Smooth muscle cell (in vitro differentiated cells): ENCODE results near the gene SYNE2. TPM values are rescaled to one million over a fixed set of nuclear protein-coding genes. Genes with fewer than 3 reads are reported as not detected.

Experiments used
- DNase-seq: peaks from one replicate; lab custom pipeline; 2025; ENCODE audit not compliant: unreplicated experiment; lab: John Stamatoyannopoulos, UW
- H2AFZ ChIP-seq: fragments of 200-600 bp; sonication (generic); 2 replicates; pipeline ENCODE4 v1.6.0; 2016; ENCODE audit warnings: antibody characterized with exemption, low read depth, mild to moderate bottlenecking
- H3F3A ChIP-seq: fragments of 200-600 bp; sonication (generic); 2 replicates; pipeline ENCODE4 v1.6.0; 2017; ENCODE audit warnings: antibody characterized with exemption, low read depth
- H3K27ac ChIP-seq: fragments of 200-600 bp; sonication (generic); 2 replicates; pipeline ENCODE4 v1.5.1; 2016; ENCODE audit warnings: low read depth, mild to moderate bottlenecking
- H3K27me3 ChIP-seq: fragments of 200-600 bp; sonication (generic); 2 replicates; pipeline ENCODE4 v1.6.1; 2016; ENCODE audit warnings: low read depth, mild to moderate bottlenecking
- H3K36me3 ChIP-seq: fragments of 200-600 bp; sonication (generic); 2 replicates; pipeline ENCODE4 v1.5.1; 2016; ENCODE audit warnings: low read depth
- H3K4me1 ChIP-seq: fragments of 200-600 bp; sonication (generic); 2 replicates; pipeline ENCODE4 v1.5.1; 2016; ENCODE audit warnings: low read depth
- H3K4me2 ChIP-seq: fragments of 200-600 bp; sonication (generic); 2 replicates; pipeline ENCODE4 v1.6.0; 2016; ENCODE audit warnings: mild to moderate bottlenecking
- H3K4me3 ChIP-seq: fragments of 200-600 bp; sonication (generic); 2 replicates; pipeline ENCODE4 v1.5.1; 2016; ENCODE audit warnings: mild to moderate bottlenecking
- H3K79me2 ChIP-seq: fragments of 200-600 bp; sonication (generic); 2 replicates; pipeline ENCODE4 v1.6.0; 2016; ENCODE audit warnings: low read depth, mild to moderate bottlenecking
- H3K9ac ChIP-seq: fragments of 200-600 bp; sonication (generic); 2 replicates; pipeline ENCODE4 v1.6.0; 2016; ENCODE audit warnings: low read depth
- H3K9me3 ChIP-seq: fragments of 200-600 bp; sonication (generic); replicated peaks from 2 replicates; pipeline ENCODE4 v1.5.1; 2016; ENCODE audit warnings: low read depth
- H4K20me1 ChIP-seq: fragments of 200-600 bp; sonication (generic); 2 replicates; pipeline ENCODE4 v1.6.0; 2016; ENCODE audit warnings: low read depth
- WGBS: methylation state at CpG from one replicate; pipeline ENCODE4 v1.1.7; 2016; ENCODE audit warnings: low lambda C conversion rate; 5-methylcytosine and 5-hydroxymethylcytosine counted together
- polyA plus RNA-seq: library from polyadenylated mRNA; unstranded; fragments of >200 nt; fragmentation: Nextera tagmentation; extraction: Ambion mirVana; gene quantifications from 2 replicates; pipeline ENCODE4 v1.2.1, GENCODE V29; 2016
- total RNA-seq: library from RNA; depleted of rRNA; stranded (reverse); fragments of >200 nt; gene quantifications from 2 replicates; pipeline ENCODE4 v1.2.3, GENCODE V29; 2014
- TF ChIP-seq, protein P1 (sequence below): fragments of 200-600 bp; sonication (generic); IDR thresholded peaks from 2 replicates; pipeline ENCODE4 v1.5.1; 2017; ENCODE audit warnings: borderline replicate concordance, mild to moderate bottlenecking, antibody characterized with exemption; ENCODE audit not compliant: insufficient read depth, poor library complexity, severe bottlenecking

Gene SYNE2
- total and polyA plus RNA-seq, 2 experiments from 2014 or later = 4.8 to 20.9 TPM

GRCh38 chr14:63960926-63961567 is 108.2 kb downstream of the SYNE2 start:
- 61% methylated on average over 2 of the region's 2 CpGs for WGBS

DNA sequence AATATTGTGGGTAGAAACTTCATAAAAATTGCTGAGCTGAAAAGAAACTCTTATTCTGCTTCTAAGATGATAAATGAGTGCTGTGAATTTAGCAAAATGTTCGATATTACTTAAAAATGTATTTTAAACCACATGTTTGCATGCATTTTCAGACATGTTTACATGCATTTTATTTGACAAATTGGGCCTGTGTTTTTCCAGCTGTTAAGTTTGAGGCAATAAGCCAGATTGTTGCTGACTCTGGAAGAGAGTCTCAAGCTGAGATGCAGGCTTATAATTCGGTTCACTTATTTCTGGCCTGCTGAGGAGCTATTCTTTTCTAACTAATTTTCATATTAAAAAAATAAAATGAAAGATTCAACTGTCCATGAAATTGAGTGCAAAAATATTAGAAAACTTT is 110.1 kb downstream of the SYNE2 start:
- no peaks in the 10 kb centered on the region for H3F3A ChIP-seq
- no peaks in the 10 kb centered on the region for H4K20me1 ChIP-seq
- DNase-seq = no peak
- no peak overlapping the region for H3K9ac ChIP-seq
- TF ChIP-seq, protein P1, sequence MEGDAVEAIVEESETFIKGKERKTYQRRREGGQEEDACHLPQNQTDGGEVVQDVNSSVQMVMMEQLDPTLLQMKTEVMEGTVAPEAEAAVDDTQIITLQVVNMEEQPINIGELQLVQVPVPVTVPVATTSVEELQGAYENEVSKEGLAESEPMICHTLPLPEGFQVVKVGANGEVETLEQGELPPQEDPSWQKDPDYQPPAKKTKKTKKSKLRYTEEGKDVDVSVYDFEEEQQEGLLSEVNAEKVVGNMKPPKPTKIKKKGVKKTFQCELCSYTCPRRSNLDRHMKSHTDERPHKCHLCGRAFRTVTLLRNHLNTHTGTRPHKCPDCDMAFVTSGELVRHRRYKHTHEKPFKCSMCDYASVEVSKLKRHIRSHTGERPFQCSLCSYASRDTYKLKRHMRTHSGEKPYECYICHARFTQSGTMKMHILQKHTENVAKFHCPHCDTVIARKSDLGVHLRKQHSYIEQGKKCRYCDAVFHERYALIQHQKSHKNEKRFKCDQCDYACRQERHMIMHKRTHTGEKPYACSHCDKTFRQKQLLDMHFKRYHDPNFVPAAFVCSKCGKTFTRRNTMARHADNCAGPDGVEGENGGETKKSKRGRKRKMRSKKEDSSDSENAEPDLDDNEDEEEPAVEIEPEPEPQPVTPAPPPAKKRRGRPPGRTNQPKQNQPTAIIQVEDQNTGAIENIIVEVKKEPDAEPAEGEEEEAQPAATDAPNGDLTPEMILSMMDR = no peak
- no peak overlapping the region for H3K4me3 ChIP-seq
- H3K4me1 ChIP-seq = no peaks in the 10 kb centered on the region
- H3K27me3 ChIP-seq = no peaks in the 10 kb centered on the region
- no peaks in the 10 kb centered on the region for H3K9me3 ChIP-seq
- no peaks in the 10 kb centered on the region for H3K79me2 ChIP-seq
- no peak overlapping the region for H2AFZ ChIP-seq
- no peak overlapping the region for H3K27ac ChIP-seq
- WGBS = 84% methylated on average over 2 of the region's 2 CpGs
- no peak overlapping the region for H3K4me2 ChIP-seq
- H3K36me3 ChIP-seq = no peaks in the 10 kb centered on the region

More at GRCh38 chr14:63960926-63961567, 108.2 kb downstream of the SYNE2 start:
- Histone ChIP-seq H3K27me3 (no peaks in the 10 kb centered on the region), H3K27ac (no peak overlapping the region), H2AFZ (no peak overlapping the region), H3K9ac (no peak overlapping the region), H4K20me1 (no peaks in the 10 kb centered on the region), H3K4me2 (no peak overlapping the region), H3K4me1 (no peaks in the 10 kb centered on the region), H3F3A (no peaks in the 10 kb centered on the region), H3K9me3 (no peaks in the 10 kb centered on the region), H3K36me3 (no peaks in the 10 kb centered on the region), H3K79me2 (no peaks in the 10 kb centered on the region), H3K4me3 (no peak overlapping the region)
- TF ChIP-seq, protein P1 = no peak
- DNase-seq = no peak

GRCh38 chr14:63963439-63963838 is 110.6 kb downstream of the SYNE2 start:
- Histone ChIP-seq H3F3A (no peaks in the 10 kb centered on the region), H3K4me3 (no peak overlapping the region), H2AFZ (no peak overlapping the region), H3K79me2 (no peaks in the 10 kb centered on the region), H3K4me1 (no peaks in the 10 kb centered on the region), H3K36me3 (no peaks in the 10 kb centered on the region), H3K9me3 (no peaks in the 10 kb centered on the region), H3K27ac (no peak overlapping the region), H4K20me1 (no peaks in the 10 kb centered on the region), H3K9ac (no peak overlapping the region), H3K27me3 (no peaks in the 10 kb centered on the region), H3K4me2 (no peak overlapping the region)
- DNase-seq = no peak
- WGBS = 95% methylated on average over 2 of the region's 2 CpGs
- TF ChIP-seq, protein P1 = no peak

- no peaks in the 10 kb centered on the region for H3K4me1 ChIP-seq
- no peak overlapping the region for H3K4me3 ChIP-seq
- H3K4me2 ChIP-seq = no peak overlapping the region
- no peaks in the 10 kb centered on the region for H3K9me3 ChIP-seq
- no peak overlapping the region for H2AFZ ChIP-seq
- no peaks in the 10 kb centered on the region for H3K27me3 ChIP-seq
- H3F3A ChIP-seq = no peaks in the 10 kb centered on the region
- TF ChIP-seq, protein P1 = no peak
- H3K27ac ChIP-seq = no peak overlapping the region
- DNase-seq = no peak
- H3K79me2 ChIP-seq = no peaks in the 10 kb centered on the region
- WGBS = 90% methylated on average over 2 of the region's 2 CpGs
- no peak overlapping the region for H3K9ac ChIP-seq
- no peaks in the 10 kb centered on the region for H3K36me3 ChIP-seq
- no peaks in the 10 kb centered on the region for H4K20me1 ChIP-seq
Observed at GRCh38 chr14:63964113-63964512, 111.3 kb downstream of the SYNE2 start.
